Lower leg skin (tissue), 3 donors: Measurements from ENCODE around the gene IGF2.

Source experiments
- CTCF ChIP-seq, 3 donors: fragments of 450-650 bp; IDR thresholded peaks; one replicate each; pipeline ENCODE4 v1.5.1; 2016; ENCODE audit warnings: antibody characterized with exemption in 3 of 3, mild to moderate bottlenecking in 3 of 3, moderate library complexity in 2 of 3
- POLR2A ChIP-seq, 2 donors: fragments of 450-650 bp; IDR thresholded peaks; one replicate each; pipeline ENCODE4 v1.6.1; 2016 to 2017; ENCODE audit warnings: antibody characterized with exemption in 2 of 2, mild to moderate bottlenecking in 1 of 2, moderate library complexity in 1 of 2

- no peak for TF ChIP-seq CTCF (IDR thresholded peaks at IDR 0.05)
- no peak for TF ChIP-seq POLR2A (IDR thresholded peaks at IDR 0.05)
Observed at GRCh38 chr11:2178906-2179494, 39.8 kb upstream of the IGF2 start.
